ENCODE data around the gene PES1.

- TF ChIP-seq ZBTB33 (CRISPR knock-in tag; IDR thresholded peaks at IDR 0.05) (peak; percentile 62; the same call in 1 of the 2 replicates), NFRKB (IDR thresholded peaks at IDR 0.05) (no peak), ZSCAN29 (CRISPR knock-in tag; conservative IDR thresholded peaks at IDR 0.05) (no peak), CTCF (CRISPR knock-in tag; IDR thresholded peaks at IDR 0.05) (no peak), KAT8 (CRISPR knock-in tag; IDR thresholded peaks at IDR 0.05) (no peak), SIX4 (CRISPR knock-in tag; IDR thresholded peaks at IDR 0.05) (no peak), NR3C1 (CRISPR knock-in tag; IDR thresholded peaks at IDR 0.05) (no peak), SMC3 (IDR thresholded peaks at IDR 0.05; ENCODE audit: low read length) (no peak)
Observed at GRCh38 chr22:30575859-30576258, 15.9 kb downstream of the PES1 start.

All from HepG2 (cell line).